ENCODE measurements around the gene MAPK12. TPM values are rescaled to one million over a fixed set of nuclear protein-coding genes. Genes with fewer than 3 reads are reported as not detected.
"Not testable (repeated sequence)": the region's sequence is repeated elsewhere in the genome, so short reads cannot be mapped to it uniquely, and the experiment has no call there.

MAPK12 gene
- total RNA-seq, 1 donor: 28.0 TPM

- no peak for TF ChIP-seq CTCF (IDR thresholded peaks at IDR 0.05; ENCODE audit: insufficient read depth, low read length)
- H3K4me3 ChIP-seq (ENCODE audit: low read depth, low read length): no peak overlapping the region
- DNase-seq (ENCODE audit: low read depth): no peak
Observed at GRCh38 chr22:50205781-50206569, 55.5 kb downstream of the MAPK12 start.

GRCh38 chr22:50204998-50205397 lies 56.5 kb downstream of the MAPK12 start:
- not testable (repeated sequence) for DNase-seq (ENCODE audit: low read depth); H3K4me3 ChIP-seq (ENCODE audit: low read depth, low read length)

- H3K4me3 ChIP-seq (ENCODE audit: low read depth, low read length): no peak overlapping the region
- TF ChIP-seq CTCF (IDR thresholded peaks at IDR 0.05; ENCODE audit: insufficient read depth, low read length): no peak
- no peak for DNase-seq (ENCODE audit: low read depth)
Observed at GRCh38 chr22:50204571-50204970, 56.9 kb downstream of the MAPK12 start.

GRCh38 chr22:50203288-50203687 lies 58.2 kb downstream of the MAPK12 start:
- TF ChIP-seq CTCF (IDR thresholded peaks at IDR 0.05; ENCODE audit: insufficient read depth, low read length): no peak

More at GRCh38 chr22:50203288-50203687, 58.2 kb downstream of the MAPK12 start:
- H3K4me3 ChIP-seq (ENCODE audit: low read depth, low read length): no peak overlapping the region
- no peak for DNase-seq (ENCODE audit: low read depth)

Other genes starting within 250 kb of the MAPK12 start
- gene IL17REL, start 248.9 kb downstream of the MAPK12 start, total RNA-seq (ENCODE audit: low replicate concordance): not detected in 2 replicates
- not detected in 2 replicates for gene TTLL8, start 203.4 kb downstream of the MAPK12 start, total RNA-seq (ENCODE audit: low replicate concordance)
- gene MLC1, start 176.3 kb downstream of the MAPK12 start, total RNA-seq (ENCODE audit: low replicate concordance): 0.09 TPM in 1 of 2 replicates, not detected in the other
- 5.1 and 12.0 TPM in 2 replicates for gene MOV10L1, start 171.7 kb downstream of the MAPK12 start, total RNA-seq (ENCODE audit: low replicate concordance)
- 0.90 TPM in 2 replicates for gene PANX2, start 91.0 kb downstream of the MAPK12 start, total RNA-seq (ENCODE audit: low replicate concordance)
- gene TRABD, start 75.8 kb downstream of the MAPK12 start, total RNA-seq (ENCODE audit: low replicate concordance): 15.5 and 16.8 TPM in 2 replicates
- gene SELENOO, start 60.7 kb downstream of the MAPK12 start, total RNA-seq (ENCODE audit: low replicate concordance): 15.5 and 17.3 TPM in 2 replicates
- 23.6 and 39.7 TPM in 2 replicates for gene TUBGCP6, start 16.7 kb downstream of the MAPK12 start, total RNA-seq (ENCODE audit: low replicate concordance)
- 15.4 and 26.7 TPM in 2 replicates for gene HDAC10, start 10.4 kb downstream of the MAPK12 start, total RNA-seq (ENCODE audit: low replicate concordance)
- gene MAPK11, start 8.7 kb upstream of the MAPK12 start, total RNA-seq (ENCODE audit: low replicate concordance): 3.0 and 5.8 TPM in 2 replicates
- gene PLXNB2, start 46.0 kb upstream of the MAPK12 start, total RNA-seq (ENCODE audit: low replicate concordance): 130 and 218 TPM in 2 replicates
- 2.8 and 4.3 TPM in 2 replicates for gene DENND6B, start 65.3 kb upstream of the MAPK12 start, total RNA-seq (ENCODE audit: low replicate concordance)
- gene PPP6R2, start 81.6 kb upstream of the MAPK12 start, total RNA-seq (ENCODE audit: low replicate concordance): 38.5 and 62.6 TPM in 2 replicates
- 70.9 and 76.1 TPM in 2 replicates for gene SBF1, start 213.4 kb upstream of the MAPK12 start, total RNA-seq (ENCODE audit: low replicate concordance)
- gene ADM2, start 219.9 kb upstream of the MAPK12 start, total RNA-seq (ENCODE audit: low replicate concordance): 2.5 and 8.0 TPM in 2 replicates
- gene MIOX, start 225.2 kb upstream of the MAPK12 start, total RNA-seq (ENCODE audit: low replicate concordance): not detected in 2 replicates
- 21.4 and 50.6 TPM in 2 replicates for gene LMF2, start 246.0 kb upstream of the MAPK12 start, total RNA-seq (ENCODE audit: low replicate concordance)
- gene NCAPH2, start 246.5 kb upstream of the MAPK12 start, total RNA-seq (ENCODE audit: low replicate concordance): 30.9 and 49.1 TPM in 2 replicates